ENCODE measurements around the gene PITPNM1. TPM values are rescaled to one million over a fixed set of nuclear protein-coding genes. Genes with fewer than 3 reads are reported as not detected.

PITPNM1 gene
- total RNA-seq, 1 donor, result 24.0 TPM

- no peak for TF ChIP-seq CTCF (IDR thresholded peaks at IDR 0.05; ENCODE audit: insufficient read depth, low read length)
- H3K4me3 ChIP-seq (ENCODE audit: low read depth, low read length), result no peak overlapping the region
- no peak for DNase-seq (ENCODE audit: low read depth)
Measured at GRCh38 chr11:67472882-67473281, 32.3 kb downstream of the PITPNM1 start.

GRCh38 chr11:67470337-67471002 lies 34.7 kb downstream of the PITPNM1 start:
- TF ChIP-seq CTCF (IDR thresholded peaks at IDR 0.05; ENCODE audit: insufficient read depth, low read length), result no peak
- H3K4me3 ChIP-seq (ENCODE audit: low read depth, low read length), result no peak overlapping the region
- no peak for DNase-seq (ENCODE audit: low read depth)

GRCh38 chr11:67469508-67469811 lies 35.7 kb downstream of the PITPNM1 start:
- DNase-seq (ENCODE audit: low read depth), result no peak
- peak overlapping the region; percentile 73 for H3K4me3 ChIP-seq (ENCODE audit: low read depth, low read length)
- no peak for TF ChIP-seq CTCF (IDR thresholded peaks at IDR 0.05; ENCODE audit: insufficient read depth, low read length)

GRCh38 chr11:67468759-67469507 lies 36.2 kb downstream of the PITPNM1 start, which contains the start of gene TMEM134:
Gene TMEM134, minus strand, starts transcription at chr11:67469251. Its CDS starts 59 bp downstream, at chr11:67469192.
- DNase-seq (ENCODE audit: low read depth), result peak; percentile 86
- peak; percentile 18 for TF ChIP-seq CTCF (IDR thresholded peaks at IDR 0.05; ENCODE audit: insufficient read depth, low read length)
- H3K4me3 ChIP-seq (ENCODE audit: low read depth, low read length), result peak within 1 kb of the TSS; percentile 78

- TF ChIP-seq CTCF (IDR thresholded peaks at IDR 0.05; ENCODE audit: insufficient read depth, low read length), result no peak
- peak overlapping the region; percentile 78 for H3K4me3 ChIP-seq (ENCODE audit: low read depth, low read length)
- no peak for DNase-seq (ENCODE audit: low read depth)
Measured at GRCh38 chr11:67468456-67468758, 36.8 kb downstream of the PITPNM1 start.

GRCh38 chr11:67468056-67468455 lies 37.1 kb downstream of the PITPNM1 start:
- H3K4me3 ChIP-seq (ENCODE audit: low read depth, low read length), result peak overlapping the region; percentile 78
- DNase-seq (ENCODE audit: low read depth), result peak; percentile 14
- no peak for TF ChIP-seq CTCF (IDR thresholded peaks at IDR 0.05; ENCODE audit: insufficient read depth, low read length)

Measured in fibroblast of the aortic adventitia (primary cell).